IPS-18c (cell line): Measurements from ENCODE around the gene SLF2.
A peak's percentile ranks its signal among the peaks of the same experiment; 100 is the strongest.

Experiments
- H3K4me3 ChIP-seq: 2 replicates; pipeline ENCODE4 v1.7.0; 2013; ENCODE audit warnings: low read depth, mild to moderate bottlenecking, low read length, moderate library complexity; ENCODE audit not compliant: insufficient read depth
- H3K9me3 ChIP-seq: one replicate; pipeline ENCODE4 v1.6.1; 2013; ENCODE audit warnings: mild to moderate bottlenecking, low read length, moderate library complexity; ENCODE audit not compliant: control insufficient read depth, insufficient read depth

SLF2 gene

GRCh38 chr10:100981178-100981772 is 68.5 kb downstream of the SLF2 start:
- H3K9me3 ChIP-seq, result no peaks in the 10 kb centered on the region

GRCh38 chr10:100982916-100983830 is 70.4 kb downstream of the SLF2 start:
- H3K9me3 ChIP-seq, result no peaks in the 10 kb centered on the region
- H3K4me3 ChIP-seq, result no peak overlapping the region

More at GRCh38 chr10:100981178-100981772, 68.5 kb downstream of the SLF2 start:
- H3K4me3 ChIP-seq, result no peak overlapping the region

- no peaks in the 10 kb centered on the region for H3K9me3 ChIP-seq
- no peak overlapping the region for H3K4me3 ChIP-seq
Measured at GRCh38 chr10:100983868-100984671, 71.3 kb downstream of the SLF2 start.

GRCh38 chr10:100984672-100985177 is 72.0 kb downstream of the SLF2 start:
- no peak overlapping the region for H3K4me3 ChIP-seq
- H3K9me3 ChIP-seq, result no peaks in the 10 kb centered on the region

GRCh38 chr10:100985336-100985735 is 72.6 kb downstream of the SLF2 start:
- Histone ChIP-seq H3K9me3 (no peaks in the 10 kb centered on the region), H3K4me3 (no peak overlapping the region)

DNA sequence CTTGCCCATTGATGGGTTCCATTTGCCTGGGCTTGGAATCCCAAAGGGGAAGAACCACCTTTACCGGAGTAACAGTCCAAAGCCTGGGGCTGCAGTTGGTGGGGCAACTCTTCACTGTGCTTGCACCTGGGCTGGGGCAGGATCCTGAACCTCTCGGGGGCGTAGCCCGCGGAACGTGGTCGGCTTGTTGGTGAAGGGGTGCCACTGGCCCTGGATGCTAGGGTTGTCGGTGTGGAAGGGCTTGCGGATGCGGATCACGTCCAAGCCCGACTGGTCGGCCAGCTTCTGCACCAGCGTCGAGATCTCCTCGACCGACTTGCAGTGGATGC is 73.8 kb downstream of the SLF2 start:
- Histone ChIP-seq H3K9me3 (no peaks in the 10 kb centered on the region), H3K4me3 (peak overlapping the region; percentile 92)

- H3K4me3 ChIP-seq, result peak within 1 kb of the TSS; percentile 92
Measured at GRCh38 chr10:100986952-100987684, 74.4 kb downstream of the SLF2 start, which contains the start of the genes MRPL43 and TWNK. Gene MRPL43, minus strand, starts transcription at chr10:100987497. Its CDS starts 54 bp downstream, at chr10:100987443. Gene TWNK, plus strand, starts transcription at chr10:100987543. Its CDS starts 668 bp downstream, at chr10:100988211.

GRCh38 chr10:100987685-100988049 is 74.9 kb downstream of the SLF2 start:
- peak overlapping the region; percentile 92 for H3K4me3 ChIP-seq
- H3K9me3 ChIP-seq, result no peaks in the 10 kb centered on the region

More at GRCh38 chr10:100986952-100987684, 74.4 kb downstream of the SLF2 start, which contains the start of the genes MRPL43 and TWNK:
- H3K9me3 ChIP-seq, result no peaks in the 10 kb centered on the region

DNA sequence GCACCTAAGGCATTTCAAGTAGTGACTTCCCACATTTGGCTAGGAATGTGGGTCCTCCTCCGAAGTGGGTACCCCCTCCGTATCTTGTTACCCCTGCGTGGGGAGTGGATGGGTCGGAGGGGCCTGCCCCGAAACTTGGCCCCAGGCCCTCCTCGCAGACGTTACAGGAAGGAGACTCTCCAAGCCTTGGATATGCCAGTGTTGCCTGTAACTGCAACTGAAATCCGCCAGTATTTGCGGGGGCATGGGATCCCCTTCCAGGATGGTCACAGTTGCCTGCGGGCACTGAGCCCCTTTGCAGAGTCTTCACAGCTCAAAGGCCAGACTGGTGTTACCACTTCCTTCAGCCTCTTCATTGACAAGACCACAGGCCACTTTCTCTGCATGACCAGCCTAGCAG is 75.4 kb downstream of the SLF2 start:
- H3K9me3 ChIP-seq, result no peaks in the 10 kb centered on the region

DNA sequence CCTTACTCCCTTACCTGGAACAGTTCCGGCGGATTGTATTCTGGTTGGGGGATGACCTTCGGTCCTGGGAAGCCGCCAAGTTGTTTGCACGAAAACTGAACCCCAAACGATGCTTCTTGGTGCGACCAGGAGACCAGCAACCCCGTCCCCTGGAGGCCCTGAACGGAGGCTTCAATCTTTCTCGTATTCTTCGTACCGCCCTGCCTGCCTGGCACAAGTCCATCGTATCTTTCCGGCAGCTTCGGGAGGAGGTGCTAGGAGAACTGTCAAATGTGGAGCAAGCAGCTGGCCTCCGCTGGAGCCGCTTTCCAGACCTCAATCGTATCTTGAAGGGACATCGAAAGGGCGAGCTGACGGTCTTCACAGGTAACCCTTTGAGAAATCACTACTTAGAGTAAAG is 76.3 kb downstream of the SLF2 start:
- Histone ChIP-seq H3K4me3 (no peak overlapping the region; the same call in 1 of the 2 replicates), H3K9me3 (no peaks in the 10 kb centered on the region)

More for the DNA sequence above, 75.4 kb downstream of the SLF2 start:
- H3K4me3 ChIP-seq, result peak overlapping the region; percentile 92

DNA sequence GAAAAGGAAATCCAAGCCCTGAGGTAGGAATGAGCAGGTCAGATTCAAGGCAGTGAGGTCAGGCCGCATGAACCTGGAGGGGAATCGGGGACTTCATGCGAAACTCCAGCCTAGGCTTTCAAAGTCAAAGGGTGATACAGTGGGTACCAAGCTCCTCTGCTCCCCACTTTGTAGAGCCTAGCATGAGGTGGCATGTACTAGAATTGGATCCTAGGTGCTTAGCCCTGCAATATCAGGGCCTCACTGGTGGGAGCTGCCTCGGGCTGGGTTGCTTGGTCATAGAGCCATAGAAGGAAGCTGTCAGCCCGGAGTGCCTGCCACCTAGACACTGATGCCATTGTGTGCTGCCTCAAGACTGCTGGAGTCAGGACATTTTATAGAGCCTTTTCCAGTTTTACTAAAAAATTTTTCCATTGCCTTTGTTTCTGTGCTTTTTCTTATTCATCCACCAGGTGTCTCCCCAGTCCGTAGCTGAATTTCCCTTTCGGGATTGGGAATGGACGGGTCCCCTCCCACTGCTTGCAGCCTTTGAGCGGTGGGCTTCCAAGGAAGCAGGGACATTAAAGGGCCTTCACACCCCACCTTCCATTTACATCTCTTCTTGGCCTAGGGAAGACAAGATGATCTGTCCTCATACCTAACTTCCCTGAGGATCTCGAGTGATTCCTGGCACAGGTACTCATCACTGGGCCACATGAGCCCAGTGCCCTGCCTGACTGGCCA is 81.4 kb downstream of the SLF2 start:
- no peaks in the 10 kb centered on the region for H3K9me3 ChIP-seq
- no peak overlapping the region for H3K4me3 ChIP-seq

DNA sequence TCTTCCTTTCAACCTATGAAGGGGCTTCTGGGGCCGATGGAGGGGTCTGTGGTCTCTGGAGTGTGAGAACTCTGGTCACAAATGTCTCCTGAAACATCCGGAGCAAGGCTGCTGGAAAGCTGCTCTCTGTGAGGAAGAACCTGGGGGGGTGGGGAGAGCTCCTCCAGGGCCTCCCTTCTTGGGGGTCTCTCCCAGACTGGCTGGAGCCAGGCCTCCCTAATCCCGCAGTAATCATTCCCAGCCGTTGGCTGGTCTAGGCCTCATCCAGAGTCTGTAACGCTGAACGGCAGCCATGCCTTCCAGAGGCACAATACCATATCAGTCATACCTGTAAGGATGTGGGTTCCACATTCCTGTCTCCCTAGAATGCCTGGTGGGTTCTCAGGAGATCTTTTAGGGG is 82.4 kb downstream of the SLF2 start:
- Histone ChIP-seq H3K9me3 (no peaks in the 10 kb centered on the region), H3K4me3 (no peak overlapping the region)

GRCh38 chr10:100996678-100997359 is 84.1 kb downstream of the SLF2 start:
- peak overlapping the region; percentile 89 for H3K4me3 ChIP-seq
- H3K9me3 ChIP-seq, result no peaks in the 10 kb centered on the region

GRCh38 chr10:100997360-100998182 is 84.8 kb downstream of the SLF2 start:
- H3K9me3 ChIP-seq, result no peaks in the 10 kb centered on the region
- H3K4me3 ChIP-seq, result peak overlapping the region; percentile 89
